Measurements from ENCODE around the gene SART3. TPM values are rescaled to one million over a fixed set of nuclear protein-coding genes. Genes with fewer than 3 reads are reported as not detected.

The SART3 gene
- total RNA-seq, 1 donor from 2014 or later: 72.6 TPM

DNA sequence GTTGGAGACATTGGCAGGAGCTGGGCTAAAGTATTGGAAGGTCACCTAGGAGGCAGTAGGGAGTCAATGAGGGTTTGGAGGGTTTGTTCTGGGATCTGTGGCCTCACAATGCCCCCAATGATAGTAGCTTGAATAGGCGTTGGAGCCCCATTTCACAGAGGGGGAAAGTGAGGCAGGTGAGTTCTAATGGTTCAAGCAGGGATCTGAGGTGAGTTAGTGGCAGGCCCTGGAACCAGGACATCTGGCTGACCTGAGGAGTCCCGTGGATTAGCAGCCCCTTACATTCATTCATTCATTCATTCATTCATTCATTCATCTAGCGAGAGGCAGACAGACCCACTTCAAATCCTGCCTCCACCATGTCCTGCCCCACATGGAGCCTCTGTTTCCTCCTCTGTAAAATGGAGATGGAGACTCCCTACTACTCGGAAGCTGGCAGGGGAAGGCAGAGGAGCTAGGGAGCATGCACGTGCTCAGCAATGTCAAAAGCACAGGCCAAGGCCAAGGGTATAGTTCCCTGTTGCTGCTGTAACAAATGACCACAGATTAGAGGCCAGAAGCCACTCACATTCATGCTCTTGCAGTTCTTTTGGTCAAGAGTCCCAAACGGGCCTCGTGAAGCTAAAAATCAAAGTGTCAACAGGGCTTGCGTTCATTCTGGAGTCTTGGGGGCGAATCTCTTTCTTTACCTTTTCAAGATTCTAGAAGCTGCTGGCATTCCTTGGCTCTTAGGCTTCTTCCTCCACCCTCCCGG lies 39.2 kb upstream of the SART3 start:
- H3K36me3 Mint-ChIP-seq (ENCODE audit: unreplicated experiment): no peaks in the 10 kb centered on the region
- no peak for DNase-seq
- peaks cover 4% of the 10 kb centered on the region for H3K4me1 Mint-ChIP-seq (ENCODE audit: low read depth, unreplicated experiment)
- TF ChIP-seq, protein P1, sequence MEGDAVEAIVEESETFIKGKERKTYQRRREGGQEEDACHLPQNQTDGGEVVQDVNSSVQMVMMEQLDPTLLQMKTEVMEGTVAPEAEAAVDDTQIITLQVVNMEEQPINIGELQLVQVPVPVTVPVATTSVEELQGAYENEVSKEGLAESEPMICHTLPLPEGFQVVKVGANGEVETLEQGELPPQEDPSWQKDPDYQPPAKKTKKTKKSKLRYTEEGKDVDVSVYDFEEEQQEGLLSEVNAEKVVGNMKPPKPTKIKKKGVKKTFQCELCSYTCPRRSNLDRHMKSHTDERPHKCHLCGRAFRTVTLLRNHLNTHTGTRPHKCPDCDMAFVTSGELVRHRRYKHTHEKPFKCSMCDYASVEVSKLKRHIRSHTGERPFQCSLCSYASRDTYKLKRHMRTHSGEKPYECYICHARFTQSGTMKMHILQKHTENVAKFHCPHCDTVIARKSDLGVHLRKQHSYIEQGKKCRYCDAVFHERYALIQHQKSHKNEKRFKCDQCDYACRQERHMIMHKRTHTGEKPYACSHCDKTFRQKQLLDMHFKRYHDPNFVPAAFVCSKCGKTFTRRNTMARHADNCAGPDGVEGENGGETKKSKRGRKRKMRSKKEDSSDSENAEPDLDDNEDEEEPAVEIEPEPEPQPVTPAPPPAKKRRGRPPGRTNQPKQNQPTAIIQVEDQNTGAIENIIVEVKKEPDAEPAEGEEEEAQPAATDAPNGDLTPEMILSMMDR (IDR thresholded peaks at IDR 0.05; ENCODE audit: partially characterized antibody, unreplicated experiment): no peak
- H3K27me3 Mint-ChIP-seq (ENCODE audit: unreplicated experiment): peaks cover 4% of the 10 kb centered on the region
- H3K4me3 Mint-ChIP-seq (ENCODE audit: unreplicated experiment): no peak overlapping the region
- no peak overlapping the region for H3K27ac Mint-ChIP-seq (ENCODE audit: unreplicated experiment)
- peaks cover 4% of the 10 kb centered on the region for H3K9me3 Mint-ChIP-seq (ENCODE audit: unreplicated experiment)

DNA sequence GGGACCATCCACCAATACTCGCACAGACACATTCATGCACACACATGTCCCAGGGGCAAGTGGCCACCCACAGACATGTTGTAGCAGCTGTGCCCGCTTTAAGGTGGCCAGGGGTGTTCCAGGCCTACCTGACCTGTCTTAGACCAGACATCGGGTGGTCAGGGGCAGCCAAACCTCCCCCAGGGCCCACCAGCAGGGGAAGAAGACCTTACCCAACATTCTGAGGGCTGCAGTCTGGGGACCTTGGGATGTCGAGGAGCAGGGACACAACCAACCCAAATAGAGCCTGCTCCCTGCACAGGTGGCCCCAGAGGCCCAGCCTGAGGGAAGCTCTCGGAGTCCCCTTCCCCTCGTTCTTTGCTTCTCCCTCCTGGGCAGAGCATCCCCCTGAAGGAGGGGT lies 38.6 kb upstream of the SART3 start:
- no peak for DNase-seq
- TF ChIP-seq, protein P1 (IDR thresholded peaks at IDR 0.05; ENCODE audit: partially characterized antibody, unreplicated experiment): no peak
- no peak overlapping the region for H3K4me3 Mint-ChIP-seq (ENCODE audit: unreplicated experiment)
- H3K27ac Mint-ChIP-seq (ENCODE audit: unreplicated experiment): no peak overlapping the region
- peaks cover 4% of the 10 kb centered on the region for H3K27me3 Mint-ChIP-seq (ENCODE audit: unreplicated experiment)
- H3K4me1 Mint-ChIP-seq (ENCODE audit: low read depth, unreplicated experiment): peaks cover 4% of the 10 kb centered on the region
- peaks cover 2% of the 10 kb centered on the region for H3K9me3 Mint-ChIP-seq (ENCODE audit: unreplicated experiment)
- H3K36me3 Mint-ChIP-seq (ENCODE audit: unreplicated experiment): no peaks in the 10 kb centered on the region

DNA sequence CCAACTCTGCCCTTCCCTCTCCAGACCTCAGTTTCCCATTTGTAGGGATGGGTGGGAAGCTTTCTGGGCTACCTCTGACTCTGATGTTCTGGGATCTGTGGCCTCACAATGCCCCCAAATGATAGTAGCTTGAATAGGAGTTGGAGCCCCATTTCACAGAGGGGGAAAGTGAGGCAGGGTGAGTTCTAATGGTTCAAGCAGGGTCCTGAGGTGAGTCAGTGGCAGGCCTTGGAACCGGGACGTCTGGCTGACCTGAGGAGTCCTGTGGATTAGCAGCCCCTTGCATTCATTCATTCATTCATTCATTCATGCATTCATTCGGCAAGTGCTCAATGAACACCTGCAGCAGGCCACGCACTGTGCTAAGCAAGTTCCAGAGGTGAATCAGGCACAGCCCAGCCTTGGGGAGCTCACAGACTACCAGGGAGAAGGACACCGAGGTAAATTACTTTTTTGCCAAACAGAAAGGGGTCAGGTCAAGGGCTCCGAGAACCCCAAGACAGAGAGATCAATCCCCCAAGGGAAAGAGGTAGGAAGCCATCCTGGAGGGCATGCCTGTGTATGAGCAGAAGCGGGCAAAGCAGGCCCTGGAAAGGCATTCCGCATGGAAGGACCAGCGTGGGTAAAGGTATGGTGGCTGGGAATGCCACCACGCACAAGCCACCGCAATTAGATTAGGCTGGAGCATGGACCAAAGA lies 37.7 kb upstream of the SART3 start:
- Mint-ChIP-seq H3K4me1 (ENCODE audit: low read depth, unreplicated experiment) (peaks cover 4% of the 10 kb centered on the region), H3K27ac (ENCODE audit: unreplicated experiment) (peak overlapping the region; percentile 18), H3K36me3 (ENCODE audit: unreplicated experiment) (no peaks in the 10 kb centered on the region), H3K9me3 (ENCODE audit: unreplicated experiment) (peaks cover 2% of the 10 kb centered on the region), H3K4me3 (ENCODE audit: unreplicated experiment) (no peak overlapping the region), H3K27me3 (ENCODE audit: unreplicated experiment) (peaks cover 4% of the 10 kb centered on the region)
- TF ChIP-seq, protein P1 (IDR thresholded peaks at IDR 0.05; ENCODE audit: partially characterized antibody, unreplicated experiment): no peak
- DNase-seq: no peak

DNA sequence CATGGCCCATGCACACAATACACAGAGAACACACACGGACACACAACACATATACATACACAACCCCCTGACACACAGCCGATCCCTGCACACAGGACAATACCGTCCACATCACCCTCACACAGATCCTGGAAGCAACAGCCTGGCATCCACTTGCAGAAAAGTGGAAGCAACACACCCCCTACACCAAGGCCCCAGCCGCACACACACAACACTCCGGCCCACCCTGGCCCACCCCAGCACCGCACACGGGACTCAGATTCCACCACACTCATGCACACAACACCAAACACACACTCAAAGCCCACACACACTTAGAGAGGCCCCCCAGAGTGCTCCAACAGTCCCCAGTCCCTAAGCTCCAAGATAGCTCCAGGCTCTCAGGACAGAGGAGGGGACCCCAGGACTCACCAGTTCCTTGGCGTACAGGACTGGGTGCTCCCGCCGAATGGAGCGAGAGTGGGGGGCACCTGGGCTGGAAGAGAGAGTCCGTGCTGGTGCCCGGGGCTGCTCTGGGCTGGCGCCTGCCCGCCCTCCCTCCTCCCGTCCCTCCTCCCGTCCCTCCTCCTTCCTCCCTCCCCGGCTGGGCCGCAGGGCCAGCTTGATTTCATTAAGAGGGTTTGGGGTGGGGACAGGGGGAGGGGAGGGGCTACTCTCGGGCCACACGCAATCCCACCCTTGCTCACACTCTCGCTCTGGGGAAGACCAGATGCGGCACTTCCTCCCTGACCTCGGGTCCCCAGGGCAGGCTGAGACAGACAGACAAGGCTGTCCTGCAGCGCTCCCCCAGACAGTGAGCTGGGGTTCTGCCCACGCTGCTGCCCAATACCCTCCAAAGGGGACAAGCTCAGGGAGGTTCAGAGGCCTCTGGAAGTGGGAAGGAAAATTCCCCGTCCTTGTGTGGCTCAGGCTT lies 36.8 kb upstream of the SART3 start, which contains the start of gene TMEM119:
TMEM119 (minus strand) TSS at position 526 of the 913 bp plus-strand sequence. CDS start 5,701 bp downstream, outside the sequence.
- DNase-seq: peak; percentile 38
- Mint-ChIP-seq H3K4me3 (ENCODE audit: unreplicated experiment) (no peak within 1 kb of the TSS), H3K27ac (ENCODE audit: unreplicated experiment) (no peak within 1 kb of the TSS), H3K36me3 (ENCODE audit: unreplicated experiment) (no peaks in the 10 kb centered on the region), H3K27me3 (ENCODE audit: unreplicated experiment) (peaks cover 4% of the 10 kb centered on the region), H3K4me1 (ENCODE audit: low read depth, unreplicated experiment) (peaks cover 4% of the 10 kb centered on the region), H3K9me3 (ENCODE audit: unreplicated experiment) (peaks cover 2% of the 10 kb centered on the region)
- TF ChIP-seq, protein P1 (IDR thresholded peaks at IDR 0.05; ENCODE audit: partially characterized antibody, unreplicated experiment): no peak

Data from glutamatergic neuron (in vitro differentiated cells).